ENCODE data around the gene REEP6. TPM values are rescaled to one million over a fixed set of nuclear protein-coding genes. Genes with fewer than 3 reads are reported as not detected.

Gene REEP6
- total RNA-seq, 1 experiment from 2014 or later = 10.5 TPM

- H2BK20ac ChIP-seq (ENCODE audit: low read depth, low read length, poor library complexity, severe bottlenecking) = no peak overlapping the region
- H3K36me3 Mint-ChIP-seq (ENCODE audit: insufficient read depth in 1 of 3, low read depth in 3 of 3) = no peaks in the 10 kb centered on the region
- H2AK5ac ChIP-seq (ENCODE audit: insufficient read length, low read length) = no peak overlapping the region
- no peaks in the 10 kb centered on the region for H3K4me1 ChIP-seq (ENCODE audit: insufficient read depth, low read length)
- no peak overlapping the region for H3K9ac ChIP-seq (ENCODE audit: extremely low read depth, insufficient read length, low read length)
- no peak overlapping the region for H3K27ac ChIP-seq (ENCODE audit: insufficient read length, low read depth, low read length)
- H3T11ph ChIP-seq (ENCODE audit: low read length) = no peak overlapping the region
- no peak overlapping the region for H2AFZ ChIP-seq (ENCODE audit: low read length)
- no peak overlapping the region for H2BK5ac ChIP-seq (ENCODE audit: insufficient read length, low read length)
- H3K18ac ChIP-seq (ENCODE audit: insufficient read length, low read depth, low read length) = no peak overlapping the region
- H3K9me3 ChIP-seq (ENCODE audit: control insufficient read depth, low read depth, low read length) = no peaks in the 10 kb centered on the region
- H3K4me3 Mint-ChIP-seq = no peak overlapping the region
- no CpG with 5 or more reads among the region's 14 CpGs for WGBS (ENCODE audit: extremely low coverage, insufficient read length, low lambda C conversion rate)
- H3K4me1 Mint-ChIP-seq = peaks cover 6 to 7% of the 10 kb centered on the region in 2 experiments; a peak in 3 of 4 replicates
- no peak overlapping the region for H4K8ac ChIP-seq (replicated peaks; ENCODE audit: insufficient read length, low read depth, low read length)
- H3K27me3 ChIP-seq (ENCODE audit: insufficient read depth, low read length) = peaks cover 16% of the 10 kb centered on the region; the same call in 1 of the 2 replicates
- H3K56ac ChIP-seq (ENCODE audit: insufficient read length, low read depth, low read length) = no peak overlapping the region
- peaks cover 0 to 9% of the 10 kb centered on the region in 2 experiments; a peak in 3 of 5 replicates for H3K9me3 Mint-ChIP-seq
- H3K23ac ChIP-seq (ENCODE audit: insufficient read length, low read depth, low read length) = no peak overlapping the region
- no peak overlapping the region for H2BK15ac ChIP-seq (ENCODE audit: low read depth, low read length)
- peaks cover 2% of the 10 kb centered on the region for H3K23me2 ChIP-seq (ENCODE audit: insufficient read length, low read depth, low read length, poor library complexity, severe bottlenecking)
- DNase-seq = no peak
- H3K14ac ChIP-seq (ENCODE audit: insufficient read depth, low read length) = no peak overlapping the region
- peaks cover 84% of the 10 kb centered on the region for H3K27me3 Mint-ChIP-seq (ENCODE audit: low read depth)
- H3K79me2 ChIP-seq (ENCODE audit: insufficient read depth, low read length) = no peaks in the 10 kb centered on the region
- TF ChIP-seq CTCF (conservative IDR thresholded peaks at IDR 0.05) = no peak
- H4K5ac ChIP-seq (ENCODE audit: insufficient read length, low read depth, low read length) = no peak overlapping the region
- H2BK12ac ChIP-seq (ENCODE audit: insufficient read length, low read depth, low read length) = no peak overlapping the region
- peaks cover 3% of the 10 kb centered on the region for H4K20me1 ChIP-seq (ENCODE audit: control insufficient read depth, insufficient read depth, insufficient read length)
- H4K91ac ChIP-seq (ENCODE audit: insufficient read length, low read depth, low read length) = no peak overlapping the region
- H3K79me1 ChIP-seq (ENCODE audit: insufficient read depth, low read depth, low read length, poor library complexity, severe bottlenecking) = no peaks in the 10 kb centered on the region
- H3K4ac ChIP-seq (ENCODE audit: low read depth, low read length) = no peak overlapping the region
- no peak overlapping the region for H3K27ac Mint-ChIP-seq
- H2BK120ac ChIP-seq (ENCODE audit: low read depth, low read length, poor library complexity, severe bottlenecking) = no peak overlapping the region
- no peak overlapping the region for H3K4me2 ChIP-seq (ENCODE audit: insufficient read depth, insufficient read length, low read length)
Observed at GRCh38 chr19:1521636-1522035, 30.7 kb downstream of the REEP6 start.
